GM18858 (cell line): ENCODE data around the gene HSF2BP.
"Not testable (repeated sequence)": the region's sequence is repeated elsewhere in the genome, so short reads cannot be mapped to it uniquely, and the experiment has no call there.

ENCODE experiments used
- ATAC-seq: cut with Tn5 transposase; IDR thresholded peaks from one replicate; pipeline ENCODE4 v1.9.1; 2021; ENCODE audit not compliant: unreplicated experiment

HSF2BP gene

DNA sequence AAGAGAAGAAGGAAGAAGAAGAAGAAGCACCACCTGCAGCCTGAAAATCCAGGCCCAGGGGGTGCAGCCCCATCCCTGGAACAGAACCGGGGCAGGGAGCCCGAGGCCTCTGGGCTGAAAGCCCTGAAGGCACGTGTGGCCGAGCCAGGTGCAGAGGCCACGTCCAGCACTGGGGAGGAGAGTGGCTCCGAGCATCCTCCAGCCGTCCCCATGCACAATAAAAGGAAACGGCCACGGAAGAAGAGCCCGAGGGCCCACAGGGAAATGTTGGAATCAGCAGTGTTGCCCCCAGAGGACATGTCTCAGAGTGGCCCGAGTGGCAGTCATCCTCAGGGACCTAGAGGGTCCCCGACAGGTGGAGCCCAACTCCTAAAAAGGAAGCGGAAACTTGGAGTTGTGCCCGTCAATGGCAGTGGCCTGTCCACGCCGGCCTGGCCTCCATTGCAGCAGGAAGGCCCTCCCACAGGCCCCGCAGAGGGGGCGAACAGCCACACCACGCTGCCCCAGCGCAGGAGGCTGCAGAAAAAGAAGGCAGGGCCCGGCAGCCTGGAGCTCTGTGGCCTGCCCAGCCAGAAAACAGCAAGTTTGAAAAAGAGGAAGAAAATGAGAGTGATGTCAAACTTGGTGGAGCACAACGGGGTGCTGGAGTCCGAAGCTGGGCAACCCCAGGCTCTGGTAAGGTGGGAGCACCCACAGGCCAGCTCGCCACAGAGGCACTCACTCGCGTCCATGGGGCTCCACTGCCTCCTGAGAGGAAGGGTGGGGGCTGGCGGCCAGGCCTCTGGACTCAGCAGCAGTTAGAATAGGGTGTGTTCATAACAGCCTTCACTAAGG lies 28.5 kb upstream of the HSF2BP start:
- no peak for ATAC-seq

DNA sequence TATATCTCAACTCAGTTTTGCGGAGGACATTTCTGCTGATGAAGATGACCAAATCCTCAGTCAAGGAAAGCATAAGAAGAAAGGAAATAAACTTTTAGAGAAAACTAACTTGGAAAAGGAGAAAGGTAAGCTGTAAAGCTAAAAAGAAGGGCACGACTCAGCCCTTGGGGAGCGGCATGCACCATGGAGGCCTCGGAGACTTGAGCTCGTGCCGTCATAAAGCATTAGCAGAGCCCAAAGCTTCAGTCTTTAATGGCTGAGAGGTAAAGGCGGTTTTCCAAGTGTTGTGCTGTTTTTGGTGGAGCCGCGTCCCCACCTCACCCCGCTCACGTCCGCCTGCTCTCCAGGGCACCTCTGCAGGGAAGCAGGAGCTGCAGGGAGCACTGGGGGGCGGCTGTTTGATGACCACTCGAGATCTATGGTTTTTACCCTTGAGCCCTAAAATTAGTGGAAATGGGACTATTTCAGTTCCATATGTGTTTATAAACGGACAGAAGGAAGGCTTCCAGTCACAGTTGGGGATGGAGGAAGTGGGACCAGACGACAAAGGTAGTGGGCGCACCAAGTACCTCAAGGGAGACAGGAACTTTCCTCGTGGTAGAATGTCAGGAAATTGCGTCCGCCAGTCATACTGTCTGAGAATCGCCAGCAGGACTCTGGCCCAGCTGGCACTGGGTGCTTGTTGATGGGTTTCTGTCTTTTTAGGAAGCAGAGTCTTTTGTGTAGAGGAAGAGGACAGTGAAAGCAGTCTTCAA lies 27.7 kb upstream of the HSF2BP start:
- no peak for ATAC-seq

DNA sequence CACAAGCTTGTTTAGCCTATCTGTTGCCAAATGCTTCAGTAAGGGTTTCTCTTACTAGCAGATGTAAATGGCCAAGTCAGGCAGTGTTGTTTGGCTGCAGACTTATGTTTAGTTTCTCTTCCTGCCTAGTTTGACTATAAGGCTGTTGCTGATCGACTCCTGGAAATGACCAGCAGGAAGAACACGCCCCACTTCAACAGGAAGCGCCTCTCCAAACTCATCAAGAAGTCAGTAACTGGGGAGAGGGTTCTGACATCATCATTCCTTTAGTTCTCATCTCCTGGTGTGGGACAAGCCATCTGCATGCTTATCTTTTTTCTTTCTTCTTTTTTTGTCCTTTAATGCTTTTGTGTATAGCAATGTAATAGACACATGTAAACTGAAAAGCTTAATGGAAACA lies 25.1 kb upstream of the HSF2BP start:
- no peak for ATAC-seq

DNA sequence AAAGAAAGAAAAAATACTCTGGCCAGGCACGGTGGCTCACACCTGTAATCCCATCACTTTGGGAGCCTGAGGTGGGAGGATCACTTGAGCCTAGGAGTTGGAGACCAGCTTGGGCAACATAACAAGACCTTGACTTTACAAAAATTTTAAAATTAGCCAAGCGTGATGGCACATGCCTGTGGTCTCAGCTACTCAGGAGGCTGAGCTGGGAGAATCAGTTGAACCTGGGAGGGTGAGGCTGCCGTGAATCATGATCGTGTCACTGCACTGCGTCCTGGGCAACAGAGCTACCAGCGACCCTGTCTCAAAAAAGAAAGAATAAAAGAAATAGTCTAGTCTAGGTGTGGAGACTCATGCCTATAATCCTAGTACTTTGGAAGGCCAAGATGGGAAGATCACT lies 22.4 kb upstream of the HSF2BP start:
- ATAC-seq: no peak

DNA sequence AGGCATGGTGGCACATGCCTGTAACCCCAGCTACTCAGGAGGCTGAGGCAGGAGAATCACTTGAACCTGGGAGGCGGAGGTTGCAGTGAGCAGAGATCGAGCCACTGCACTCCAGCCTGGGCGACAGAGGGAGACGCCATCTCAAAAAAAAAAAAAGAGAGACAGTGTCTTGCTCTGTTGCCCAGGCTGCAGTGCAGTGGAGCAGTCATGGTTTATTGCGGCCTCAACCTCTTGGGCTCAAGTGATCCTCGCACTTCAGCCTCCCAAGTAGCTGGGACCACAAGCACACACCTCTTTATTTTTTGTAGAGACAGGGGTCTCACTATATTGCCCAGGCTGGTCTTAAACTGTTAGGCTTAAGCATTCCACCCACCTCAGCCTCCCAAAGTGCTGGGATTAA lies 21.1 kb upstream of the HSF2BP start:
- ATAC-seq: not testable (repeated sequence)

DNA sequence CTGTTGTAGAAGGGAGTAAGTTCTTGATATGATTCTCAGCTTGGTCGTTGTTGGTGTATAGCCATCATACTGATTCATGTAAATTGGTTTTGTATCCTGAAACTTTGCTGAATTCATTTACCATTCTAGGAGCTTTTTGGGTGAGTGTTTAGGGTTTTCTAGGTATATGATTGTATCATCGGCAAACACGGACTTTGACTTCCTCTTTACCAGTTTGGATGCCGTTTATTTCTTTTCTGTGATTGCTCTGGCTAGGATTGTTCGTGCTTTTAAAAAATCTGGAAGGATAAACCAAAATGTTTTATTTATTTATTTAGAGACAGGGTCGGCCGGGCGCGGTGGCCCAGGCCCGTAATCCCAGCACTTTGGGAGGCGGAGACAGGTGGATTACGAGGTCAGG lies 20.7 kb upstream of the HSF2BP start:
- no peak for ATAC-seq

DNA sequence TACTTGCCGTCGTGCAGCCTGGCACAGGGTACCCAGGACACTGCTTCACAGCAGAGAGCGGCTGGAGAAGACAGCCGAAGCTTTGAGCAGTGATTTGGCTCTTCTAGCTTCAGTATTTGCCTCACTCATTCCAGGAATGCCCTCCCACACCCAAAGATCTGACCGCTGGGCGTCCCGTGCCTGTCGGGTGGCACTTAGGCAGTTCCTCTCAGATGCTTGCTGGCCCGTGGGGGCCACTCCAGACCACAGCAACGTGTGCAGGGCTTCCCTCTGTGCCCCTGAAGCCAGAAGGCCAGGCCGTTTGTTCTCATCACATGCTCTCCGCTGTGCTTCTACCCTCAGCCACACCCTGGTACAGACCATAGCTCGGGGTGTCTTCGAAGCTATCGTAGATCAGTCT lies 17.1 kb upstream of the HSF2BP start:
- no peak for ATAC-seq

DNA sequence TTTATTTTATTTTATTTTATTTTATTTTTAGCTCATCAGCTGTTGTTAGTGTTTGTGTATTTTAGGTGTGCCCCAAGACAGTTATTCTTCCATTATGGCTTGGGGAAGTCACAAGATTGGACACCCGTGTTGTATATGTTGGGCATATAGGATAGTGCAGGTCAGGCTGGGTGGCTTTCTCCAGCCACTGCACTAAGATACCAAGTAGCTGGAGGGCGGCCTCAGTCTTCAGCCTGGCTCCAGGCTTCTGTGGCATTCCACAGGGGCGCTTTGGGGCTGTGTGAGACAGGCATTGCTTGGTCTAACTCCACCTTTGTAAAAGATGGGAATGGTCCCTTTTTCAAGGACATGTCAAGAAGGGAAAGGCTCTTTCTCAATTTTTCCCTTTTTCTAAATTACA lies 16.6 kb upstream of the HSF2BP start:
- ATAC-seq: no peak

DNA sequence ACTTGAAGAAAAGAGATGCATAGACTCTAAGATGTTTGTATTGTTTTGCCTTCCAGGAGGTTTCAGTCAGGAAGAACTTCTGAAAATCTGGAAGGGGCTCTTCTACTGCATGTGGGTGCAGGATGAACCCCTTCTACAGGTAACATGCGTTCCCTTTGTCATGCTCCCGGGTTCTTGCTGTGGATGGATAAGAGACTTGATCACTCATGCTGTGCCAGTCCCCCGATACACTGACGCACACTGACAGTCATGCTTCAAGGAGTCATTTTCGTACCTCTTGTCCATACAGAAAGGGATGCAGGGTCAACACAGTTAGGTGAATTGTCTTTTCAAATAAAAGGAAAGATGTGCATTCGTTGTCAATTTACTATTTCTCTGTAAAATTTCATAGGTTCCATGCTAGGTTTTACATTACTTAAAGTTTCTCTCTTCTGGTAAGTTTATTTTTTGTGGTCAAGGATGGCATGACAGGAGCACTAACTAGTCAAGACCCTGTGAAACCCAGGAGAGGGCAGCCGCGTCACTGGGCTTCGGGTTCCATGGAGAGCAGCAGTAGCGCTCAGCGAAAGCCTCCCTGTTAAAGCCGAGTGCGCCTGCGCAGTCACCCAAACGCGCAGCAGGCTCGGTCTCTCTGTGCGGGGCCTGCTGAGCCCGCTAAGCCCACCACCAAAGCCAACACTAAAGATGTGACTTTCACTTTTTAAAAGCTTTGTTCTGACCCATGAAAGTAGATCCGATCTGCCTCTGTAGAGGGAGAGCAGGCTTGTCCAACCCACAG lies 10.7 kb upstream of the HSF2BP start:
- no peak for ATAC-seq

DNA sequence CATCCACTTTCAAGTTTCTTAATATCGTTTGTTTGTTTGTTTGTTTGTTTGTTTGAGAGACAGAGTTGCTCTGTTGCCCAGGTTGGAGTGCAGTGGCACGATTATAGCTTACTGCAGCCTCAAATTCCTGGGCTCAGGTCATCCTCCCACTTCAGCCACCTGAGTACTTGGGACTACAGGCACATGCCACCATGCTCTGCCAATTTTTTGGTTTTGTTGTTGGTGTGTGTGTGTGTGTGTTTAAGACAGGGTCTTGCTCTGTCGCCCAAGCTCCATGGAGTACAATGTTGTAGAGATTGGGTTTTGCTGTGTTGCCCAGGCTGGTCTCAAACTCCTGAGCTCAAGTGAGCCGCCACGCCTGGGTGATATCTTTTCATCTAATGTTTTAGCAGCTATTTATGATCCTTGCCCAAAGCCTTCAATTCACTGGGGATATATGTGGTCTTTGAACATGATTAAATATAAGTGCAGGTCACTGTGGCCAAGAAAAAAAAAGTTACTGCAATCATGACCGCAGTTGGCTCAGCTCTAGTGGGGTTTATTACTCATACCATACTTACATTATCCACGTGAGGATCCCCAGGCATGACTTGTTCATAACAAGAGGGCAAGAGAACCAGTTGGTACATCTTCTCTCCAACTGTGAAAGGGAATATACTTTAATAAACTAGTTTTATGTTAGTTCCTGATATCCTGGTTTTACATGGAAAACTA lies 8.1 kb upstream of the HSF2BP start:
- ATAC-seq: no peak

DNA sequence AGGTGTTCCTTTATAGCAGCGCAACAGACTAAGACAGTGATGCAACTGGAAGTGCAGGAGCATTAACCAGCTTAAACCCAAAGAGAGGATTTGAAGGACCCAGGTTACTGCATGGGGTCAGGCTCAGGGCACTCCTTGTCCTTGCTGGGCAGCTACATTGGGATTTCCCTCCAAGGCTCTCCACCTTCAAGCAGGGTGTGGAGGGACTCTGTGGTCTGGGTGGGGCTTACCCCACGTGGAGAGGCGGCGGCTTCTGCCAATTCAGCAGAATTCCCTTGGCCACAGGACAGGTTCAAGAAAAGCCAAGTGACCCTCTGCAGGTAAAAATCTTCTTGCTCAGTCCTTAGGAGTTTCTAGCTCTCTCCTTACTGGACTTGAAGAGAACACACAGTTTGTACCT lies 6.6 kb upstream of the HSF2BP start:
- ATAC-seq: no peak

DNA sequence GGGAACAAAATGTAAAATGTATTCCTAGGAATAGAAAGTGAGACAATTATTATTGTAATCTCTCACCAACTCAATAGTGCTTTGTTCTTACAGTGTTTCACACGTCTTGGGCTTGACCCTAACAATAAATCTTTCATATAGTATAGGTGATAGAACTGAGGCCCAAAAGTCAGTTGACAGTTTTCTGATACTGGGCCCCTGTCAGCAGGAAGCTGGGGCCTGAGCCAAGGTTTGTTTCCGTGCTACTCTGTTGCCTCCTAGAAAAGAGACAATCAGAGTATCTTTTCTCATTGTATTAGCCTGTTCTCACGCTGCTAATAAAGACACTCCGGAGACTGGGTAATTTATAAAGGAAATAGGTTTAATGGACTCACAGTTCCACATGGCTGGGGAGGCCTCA lies 5.1 kb upstream of the HSF2BP start:
- ATAC-seq: no peak

DNA sequence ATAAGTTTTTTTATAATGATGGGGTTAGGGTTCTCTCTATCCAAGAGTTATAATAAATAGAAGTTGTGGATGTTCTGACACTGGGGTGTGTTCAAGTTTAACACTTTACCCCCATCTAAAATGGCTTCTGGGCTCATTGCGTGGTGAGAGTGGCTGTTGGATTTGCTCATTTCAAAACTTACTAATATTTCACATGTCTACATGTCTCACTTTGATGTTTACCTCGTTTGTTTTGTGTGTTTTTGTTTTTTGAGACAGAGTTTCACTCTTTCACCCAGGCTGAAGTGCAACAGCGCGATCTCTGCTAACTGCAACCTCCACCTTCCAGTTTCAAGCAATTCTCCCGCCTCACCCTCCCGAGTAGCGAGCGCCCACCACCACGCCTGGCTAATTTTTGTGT lies 3.7 kb upstream of the HSF2BP start:
- no peak for ATAC-seq

DNA sequence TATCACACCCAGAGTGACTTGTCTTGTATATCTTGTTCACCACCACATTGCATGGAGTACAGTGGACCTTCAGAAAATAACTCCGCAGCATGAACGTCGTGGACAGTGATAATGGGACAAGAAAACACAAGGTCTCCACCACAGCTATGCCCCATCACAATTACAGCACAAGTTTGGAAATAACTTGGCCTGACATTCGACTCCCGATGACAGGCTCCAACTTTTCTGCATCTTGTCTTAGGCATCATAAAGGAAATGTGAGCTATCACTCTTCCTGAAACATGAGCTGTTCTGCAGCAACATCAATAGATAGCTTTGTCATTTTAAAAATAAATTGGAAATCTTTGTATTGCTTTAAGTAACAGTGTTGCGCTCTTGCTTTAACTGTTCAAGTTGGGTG lies 3.0 kb upstream of the HSF2BP start:
- ATAC-seq: no peak

DNA sequence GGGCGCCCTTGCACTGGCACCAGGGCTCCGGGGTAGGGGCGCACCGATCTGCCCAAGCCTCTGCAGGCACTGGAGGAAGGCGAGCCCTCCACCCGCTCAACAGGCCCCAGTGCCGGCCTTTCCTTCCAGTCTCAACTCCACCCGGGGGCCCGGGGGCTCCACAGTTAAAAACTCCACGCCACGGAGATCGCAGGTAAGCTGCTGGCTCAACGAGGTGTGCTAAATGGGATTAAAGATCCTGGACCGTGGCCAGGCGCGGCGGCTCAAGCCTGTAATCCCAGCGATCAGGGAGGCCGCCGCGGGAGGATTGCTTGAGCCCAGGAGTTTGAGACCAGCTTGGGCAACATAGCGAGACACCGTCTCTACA lies 536 bp downstream of the HSF2BP start:
- no peak for ATAC-seq

DNA sequence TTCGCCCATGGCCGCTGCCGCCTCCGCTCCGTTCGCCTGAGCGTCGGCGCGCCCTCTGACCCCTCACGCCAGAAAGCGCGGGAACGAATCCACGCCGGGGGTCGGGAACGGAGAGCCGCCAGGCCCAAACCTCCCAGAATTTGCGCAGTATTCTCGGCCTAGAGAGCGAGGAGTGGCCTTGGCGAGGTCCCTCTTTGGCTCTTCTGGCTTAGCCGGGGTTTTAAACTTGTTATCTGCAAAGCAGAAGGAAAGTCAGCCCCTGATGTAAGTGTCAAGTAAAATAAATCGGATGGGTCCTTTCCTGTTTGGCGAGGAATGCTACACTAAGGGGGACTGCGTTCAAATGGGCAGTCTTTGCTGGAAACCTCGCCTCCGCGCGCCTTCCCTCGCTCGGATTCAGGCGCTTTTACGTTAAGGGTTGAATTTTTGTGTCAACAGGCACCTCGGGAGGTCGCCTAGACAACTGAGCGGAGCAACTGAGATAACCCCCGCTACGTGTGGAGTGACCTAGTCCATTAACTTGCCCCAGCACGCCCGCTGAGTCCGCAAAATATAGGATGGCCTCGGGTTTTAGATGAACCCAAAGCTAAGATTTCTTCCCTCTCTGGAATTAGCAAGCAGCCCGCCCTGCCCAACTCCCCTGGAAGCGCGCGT lies 1.1 kb downstream of the HSF2BP start:
- no peak for ATAC-seq

DNA sequence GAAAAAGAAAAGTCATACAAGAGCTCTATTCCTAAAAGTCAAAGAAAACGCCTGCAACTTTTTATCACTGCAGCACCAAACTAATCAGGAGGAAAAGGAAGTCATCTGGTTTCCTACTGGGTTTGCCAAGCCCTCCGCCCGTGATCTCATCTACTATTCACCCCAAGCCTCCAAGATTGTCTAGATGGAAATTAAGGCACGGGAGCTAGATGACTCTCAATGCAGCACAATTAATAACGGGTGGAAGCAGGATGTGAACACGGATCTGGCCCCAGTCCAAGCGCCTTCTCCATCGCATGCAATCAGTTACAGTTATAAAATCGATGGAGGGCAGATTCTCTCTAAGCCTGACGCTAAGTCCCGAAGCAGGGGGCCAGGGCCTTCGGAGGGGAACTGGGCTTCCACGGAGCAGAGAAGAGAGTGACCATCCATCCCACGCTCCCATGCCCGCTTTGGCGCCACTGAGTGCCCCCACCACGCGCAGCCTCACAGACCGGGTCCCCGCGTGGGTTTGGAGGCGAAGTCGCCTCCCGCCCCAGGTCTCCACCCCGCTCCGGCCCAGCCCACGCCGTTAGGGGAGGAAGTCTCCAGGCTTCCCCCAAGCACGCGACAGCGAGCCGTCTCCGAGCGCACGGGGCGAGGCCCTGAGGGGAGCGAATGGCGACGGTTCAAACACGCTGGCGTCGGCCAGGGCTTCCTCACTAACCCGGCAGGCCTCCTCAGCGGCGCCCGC lies 1.8 kb downstream of the HSF2BP start:
- no peak for ATAC-seq

DNA sequence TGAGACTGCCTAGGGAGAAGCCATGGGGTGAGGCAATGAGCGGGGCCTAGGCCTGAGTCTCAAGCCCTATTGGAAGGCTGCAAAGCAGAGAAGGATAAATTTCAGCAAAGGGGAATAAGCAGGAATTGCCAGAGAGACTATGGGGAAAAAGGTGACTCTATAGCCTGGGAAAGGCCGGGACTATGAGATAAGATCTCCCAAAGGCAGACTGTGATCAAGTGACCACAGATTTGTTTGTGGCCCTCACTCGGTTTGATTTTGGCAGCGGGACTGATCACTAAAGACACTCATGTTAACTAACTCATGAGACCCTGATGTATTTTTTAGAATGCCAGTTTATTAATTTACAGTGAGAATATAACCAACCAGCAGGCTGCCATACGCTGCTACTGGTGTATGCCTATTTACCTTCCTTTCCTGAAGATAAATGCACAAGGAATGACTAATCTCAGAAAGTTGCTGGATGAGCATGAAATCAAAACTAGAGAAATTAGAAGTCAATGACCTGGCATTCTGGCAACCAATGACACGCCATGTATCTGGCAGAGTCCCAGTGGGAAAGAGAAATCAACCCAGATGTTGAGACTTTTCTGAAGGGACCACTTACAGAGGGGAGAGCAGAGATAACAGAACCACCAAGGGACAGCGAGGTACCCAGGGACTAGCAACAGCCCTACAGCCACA lies 4.3 kb downstream of the HSF2BP start:
- ATAC-seq: no peak

DNA sequence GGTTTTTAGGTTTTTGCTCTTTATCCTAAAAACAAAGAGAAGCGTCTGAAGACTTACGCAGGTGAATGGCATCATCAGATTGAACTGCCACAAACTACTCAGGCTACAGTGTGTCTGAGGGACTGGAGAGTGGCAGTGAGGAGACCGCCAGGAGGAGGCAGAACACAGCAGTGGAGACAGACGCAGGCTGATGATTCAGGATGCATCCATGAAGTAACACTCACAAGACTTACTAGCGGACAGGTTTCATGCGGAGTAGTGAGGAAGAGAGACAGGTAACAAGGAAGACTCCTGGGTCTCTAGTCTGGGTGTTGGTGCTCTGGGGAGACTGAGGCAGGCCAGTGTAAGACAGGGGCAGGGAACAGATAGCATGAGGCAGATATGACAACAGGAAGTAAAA lies 5.7 kb downstream of the HSF2BP start:
- ATAC-seq: no peak
